ENCODE measurements around the gene NME4.

The NME4 gene

DNA sequence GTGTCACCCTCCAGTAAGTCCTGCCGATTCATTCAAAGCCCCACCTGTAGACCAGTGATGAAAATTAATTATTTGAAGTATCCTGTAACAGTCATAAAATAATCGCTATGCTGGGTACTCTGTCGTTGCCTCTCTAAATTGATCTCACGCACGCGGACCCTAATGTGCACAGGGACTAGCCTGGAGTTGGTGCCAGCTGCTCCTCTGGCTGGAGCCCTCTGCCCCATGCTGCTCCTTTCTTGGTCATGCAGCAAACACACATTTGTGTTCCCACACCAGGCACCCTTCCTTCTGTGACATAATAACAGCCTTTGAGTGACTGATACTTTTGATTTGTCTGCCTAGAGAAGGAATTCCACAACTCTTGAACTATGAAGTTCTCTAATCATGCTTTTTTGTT, 44.4 kb downstream of the NME4 start:
- peak; percentile 73 for DNase-seq

DNA sequence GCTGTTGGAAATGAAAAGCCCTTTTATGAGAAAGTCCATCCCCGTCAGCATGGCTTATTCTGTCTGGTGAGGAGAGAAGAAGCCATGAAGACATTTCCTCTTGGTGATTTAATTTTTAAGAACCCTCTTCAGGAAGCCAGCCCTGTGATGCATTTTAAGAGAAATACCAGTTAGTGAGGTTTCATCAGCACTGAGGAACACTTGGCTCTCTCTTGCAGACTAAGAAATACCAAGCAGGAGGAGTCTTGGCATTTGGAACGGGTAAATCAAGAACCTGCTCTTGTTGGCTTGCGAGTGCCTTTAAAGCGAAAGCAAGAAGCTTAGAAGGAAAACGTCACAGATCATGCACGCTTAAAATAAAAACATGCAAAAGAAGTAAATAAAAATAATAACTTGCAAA, 46.0 kb downstream of the NME4 start:
- DNase-seq = no peak

- DNase-seq = no peak
Observed at GRCh38 chr16:444027-444426, 47.0 kb downstream of the NME4 start.

DNA sequence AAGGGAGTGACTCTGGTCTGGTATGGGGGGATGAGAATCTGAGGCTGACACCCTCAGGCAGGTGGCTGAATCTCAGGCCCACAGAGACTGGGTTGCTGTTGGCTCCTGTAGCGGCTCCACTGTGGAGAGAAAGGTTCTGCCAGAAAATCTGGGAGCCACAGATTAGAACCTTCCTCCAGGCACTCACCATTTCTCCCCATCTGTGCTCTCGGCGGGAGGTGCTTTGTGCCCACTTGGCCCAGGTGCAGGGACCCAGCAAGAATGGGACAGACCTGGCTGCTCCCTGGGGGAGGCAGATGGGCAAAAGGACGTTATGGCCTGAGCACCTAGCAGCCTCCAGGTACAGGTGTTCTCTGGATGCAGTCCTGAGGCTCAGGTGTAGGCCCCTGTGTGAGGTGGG, 48.6 kb downstream of the NME4 start:
- peak; percentile 94 for DNase-seq

All from NCI-H69 (cell line).